Measurements from ENCODE around the gene KLC1. TPM values are rescaled to one million over a fixed set of nuclear protein-coding genes. Genes with fewer than 3 reads are reported as not detected.

Gene KLC1
- total RNA-seq, 1 donor from 2014 or later = 178 TPM

DNA sequence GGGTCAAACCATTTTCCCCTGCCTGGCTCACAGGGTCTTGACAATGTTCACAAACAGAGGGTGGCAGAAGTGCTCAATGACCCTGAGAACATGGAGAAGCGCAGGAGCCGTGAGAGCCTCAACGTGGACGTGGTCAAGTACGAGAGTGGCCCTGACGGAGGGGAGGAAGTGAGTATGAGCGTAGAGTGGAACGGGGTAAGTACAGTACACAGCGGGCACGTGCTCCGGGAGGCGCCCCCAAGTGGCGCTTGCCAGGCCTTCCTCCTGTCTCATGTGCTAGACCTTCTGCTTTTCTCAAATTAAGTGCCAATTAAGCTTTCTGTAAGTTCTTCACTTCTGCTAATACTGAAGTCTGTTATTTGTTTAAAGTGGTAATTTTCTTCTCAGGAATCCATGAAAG is 50.3 kb downstream of the KLC1 start:
- Mint-ChIP-seq H3K4me1 (ENCODE audit: low read depth) (no peaks in the 10 kb centered on the region), H3K4me3 (ENCODE audit: low read depth) (no peak overlapping the region), H3K9me3 (ENCODE audit: low read depth) (no peaks in the 10 kb centered on the region), H3K27me3 (no peaks in the 10 kb centered on the region), H3K36me3 (ENCODE audit: insufficient read depth) (peaks cover 25% of the 10 kb centered on the region), H3K27ac (peak overlapping the region; percentile 33)
- peak; percentile 43 for TF ChIP-seq CTCF (IDR thresholded peaks at IDR 0.05; ENCODE audit: unreplicated experiment)
- DNase-seq (ENCODE audit: low spot score, unreplicated experiment) = no peak

- no peak overlapping the region for H3K4me3 Mint-ChIP-seq (ENCODE audit: low read depth)
- no peaks in the 10 kb centered on the region for H3K27me3 Mint-ChIP-seq
- TF ChIP-seq CTCF (IDR thresholded peaks at IDR 0.05; ENCODE audit: unreplicated experiment) = no peak
- peaks cover 23% of the 10 kb centered on the region for H3K36me3 Mint-ChIP-seq (ENCODE audit: insufficient read depth)
- no peak overlapping the region for H3K27ac Mint-ChIP-seq
- H3K4me1 Mint-ChIP-seq (ENCODE audit: low read depth) = no peaks in the 10 kb centered on the region
- H3K9me3 Mint-ChIP-seq (ENCODE audit: low read depth) = no peaks in the 10 kb centered on the region
- no peak for DNase-seq (ENCODE audit: low spot score, unreplicated experiment)
These were observed 51.6 kb downstream of the KLC1 start for GRCh38 chr14:103680491-103681231.

GRCh38 chr14:103683139-103683538 is 54.1 kb downstream of the KLC1 start:
- Mint-ChIP-seq H3K27ac (peak overlapping the region; percentile 56), H3K4me3 (ENCODE audit: low read depth) (no peak overlapping the region), H3K27me3 (no peaks in the 10 kb centered on the region), H3K36me3 (ENCODE audit: insufficient read depth) (peaks cover 24% of the 10 kb centered on the region), H3K4me1 (ENCODE audit: low read depth) (no peaks in the 10 kb centered on the region), H3K9me3 (ENCODE audit: low read depth) (no peaks in the 10 kb centered on the region)
- no peak for TF ChIP-seq CTCF (IDR thresholded peaks at IDR 0.05; ENCODE audit: unreplicated experiment)
- DNase-seq (ENCODE audit: low spot score, unreplicated experiment) = no peak

GRCh38 chr14:103684471-103684870 is 55.5 kb downstream of the KLC1 start:
- H3K4me1 Mint-ChIP-seq (ENCODE audit: low read depth) = no peaks in the 10 kb centered on the region
- TF ChIP-seq CTCF (IDR thresholded peaks at IDR 0.05; ENCODE audit: unreplicated experiment) = no peak
- H3K4me3 Mint-ChIP-seq (ENCODE audit: low read depth) = no peak overlapping the region
- no peaks in the 10 kb centered on the region for H3K9me3 Mint-ChIP-seq (ENCODE audit: low read depth)
- DNase-seq (ENCODE audit: low spot score, unreplicated experiment) = no peak
- peaks cover 23% of the 10 kb centered on the region for H3K36me3 Mint-ChIP-seq (ENCODE audit: insufficient read depth)
- H3K27me3 Mint-ChIP-seq = no peaks in the 10 kb centered on the region
- H3K27ac Mint-ChIP-seq = no peak overlapping the region

GRCh38 chr14:103684871-103685270 is 55.9 kb downstream of the KLC1 start:
- Mint-ChIP-seq H3K27ac (no peak overlapping the region), H3K36me3 (ENCODE audit: insufficient read depth) (peaks cover 19% of the 10 kb centered on the region), H3K27me3 (no peaks in the 10 kb centered on the region), H3K4me3 (ENCODE audit: low read depth) (no peak overlapping the region), H3K9me3 (ENCODE audit: low read depth) (no peaks in the 10 kb centered on the region), H3K4me1 (ENCODE audit: low read depth) (no peaks in the 10 kb centered on the region)
- DNase-seq (ENCODE audit: low spot score, unreplicated experiment) = no peak
- TF ChIP-seq CTCF (IDR thresholded peaks at IDR 0.05; ENCODE audit: unreplicated experiment) = no peak

All from progenitor cell of endocrine pancreas (in vitro differentiated cells).